Keratinocyte (primary cell): ENCODE results near the gene ACTR5. TPM values are rescaled to one million over a fixed set of nuclear protein-coding genes. Genes with fewer than 3 reads are reported as not detected.

Source experiments
- DNase-seq: peaks from one replicate; pipeline ENCODE4 v3.0.0-alpha.2; 2011; ENCODE audit warnings: low read depth, missing footprints, low spot score
- FAIRE-seq: peaks from 2 replicates; lab custom pipeline; 2011; peaks lifted over from hg19 to GRCh38; lab: Jason Lieb, UNC
- H2AFZ ChIP-seq: 2 replicates; pipeline ENCODE4 v1.6.0; 2012; ENCODE audit warnings: low read length, control low read depth, inconsistent platforms; ENCODE audit not compliant: control insufficient read depth
- H3K27ac ChIP-seq: 2 replicates; pipeline ENCODE4 v1.5.1; 2011; ENCODE audit warnings: low read length; ENCODE audit not compliant: control insufficient read depth, insufficient read depth
- H3K27me3 ChIP-seq: 3 replicates; pipeline ENCODE4 v1.6.0; 2011; ENCODE audit warnings: low read length; ENCODE audit not compliant: control insufficient read depth, insufficient read depth; ENCODE audit errors: extremely low read depth
- H3K36me3 ChIP-seq, 2 experiments: 2 replicates in 1 of 2; 3 replicates in 1 of 2; pipeline ENCODE4 v1.5.1; 2011; ENCODE audit warnings: low read length in 2 of 2, mild to moderate bottlenecking in 1 of 2; ENCODE audit not compliant: control insufficient read depth in 2 of 2, insufficient read depth in 2 of 2; ENCODE audit errors: extremely low read depth in 1 of 2
- H3K4me1 ChIP-seq: 3 replicates; pipeline ENCODE4 v1.5.1; 2011; ENCODE audit warnings: low read length; ENCODE audit not compliant: control insufficient read depth, insufficient read depth; ENCODE audit errors: extremely low read depth
- H3K4me2 ChIP-seq: 3 replicates; pipeline ENCODE4 v1.6.0; 2011; ENCODE audit warnings: low read depth, low read length; ENCODE audit not compliant: control insufficient read depth, insufficient read depth; ENCODE audit errors: extremely low read depth
- H3K4me3 ChIP-seq, 3 experiments: fragments of 200-600 bp in 1 of 3; sonication (generic) in 1 of 3; 2 replicates in 2 of 3; 3 replicates in 1 of 3; pipeline ENCODE4 v1.5.1; 2011 to 2016; ENCODE audit warnings: low read length in 3 of 3, mild to moderate bottlenecking in 3 of 3, control low read depth in 2 of 3, inconsistent platforms in 1 of 3, low read depth in 1 of 3, mixed read lengths in 1 of 3, mixed run types in 1 of 3, moderate library complexity in 1 of 3; ENCODE audit not compliant: control insufficient read depth in 2 of 3, insufficient read depth in 2 of 3; ENCODE audit errors: extremely low read depth in 1 of 3
- H3K79me2 ChIP-seq: 2 replicates; pipeline ENCODE4 v1.6.0; 2012; ENCODE audit warnings: low read length; ENCODE audit not compliant: control insufficient read depth, insufficient read depth
- H3K9ac ChIP-seq: 3 replicates; pipeline ENCODE4 v1.6.0; 2011; ENCODE audit warnings: low read length; ENCODE audit not compliant: control insufficient read depth, insufficient read depth; ENCODE audit errors: extremely low read depth
- H3K9me1 ChIP-seq: 3 replicates; pipeline ENCODE4 v1.6.0; 2011; ENCODE audit warnings: low read length; ENCODE audit not compliant: control insufficient read depth, insufficient read depth; ENCODE audit errors: extremely low read depth
- H3K9me3 ChIP-seq: 2 replicates; pipeline ENCODE4 v1.5.1; 2012; ENCODE audit warnings: low read depth, low read length; ENCODE audit not compliant: control insufficient read depth
- H4K20me1 ChIP-seq: 3 replicates; pipeline ENCODE4 v1.6.0; 2011; ENCODE audit warnings: low read length; ENCODE audit not compliant: control insufficient read depth, insufficient read depth; ENCODE audit errors: extremely low read depth
- CTCF ChIP-seq, 3 experiments: IDR thresholded peaks in 1 of 3; conservative IDR thresholded peaks in 1 of 3; optimal IDR thresholded peaks in 1 of 3; 2 replicates in 2 of 3; 3 replicates in 1 of 3; pipeline versions ENCODE3 to v1.5.1; 2011; ENCODE audit warnings: low read length in 3 of 3, mild to moderate bottlenecking in 3 of 3, moderate library complexity in 2 of 3, control low read depth in 1 of 3, inconsistent platforms in 1 of 3; ENCODE audit not compliant: insufficient read depth in 2 of 3; ENCODE audit errors: extremely low read depth in 1 of 3
- EZH2 ChIP-seq: IDR thresholded peaks from one replicate; pipeline ENCODE4 v1.6.1; 2012; ENCODE audit warnings: inconsistent platforms, mild to moderate bottlenecking, low read length, moderate library complexity
- dilution Hi-C: fragments of 300-500 bp; cut with MboI; formaldehyde crosslinking; loops from one replicate; pipeline ENCODE4 v1.7.0; 2020; ENCODE audit warnings: low sequenced_read_pairs; ENCODE audit not compliant: extremely low pct_ligation_motif_present
- polyA plus RNA-seq, 5 experiments: library from polyadenylated mRNA; depleted of rRNA in 3 of 5; stranded (reverse) in 3 of 5; stranded (forward) in 1 of 5; unstranded in 1 of 5; fragments of >200 nt; gene quantifications; 1 replicate in 1 of 5; 2 replicates in 3 of 5; 3 replicates in 1 of 5; pipeline versions ENCODE4 v1.2.1 to v1.2.3, GENCODE V29; 2011 to 2012; ENCODE audit warnings: missing spikeins in 2 of 5, low read depth in 1 of 5, low replicate concordance in 1 of 5

ACTR5 gene
- polyA plus RNA-seq, 1 donor (not counting 4 experiments of a cell fraction or from before 2014, with no cell fraction given) = 9.7 TPM

- H2AFZ ChIP-seq = no peak overlapping the region
- dilution Hi-C loops = no loop called here
- no peaks in the 10 kb centered on the region for H3K9me3 ChIP-seq
- no peak overlapping the region for H3K27ac ChIP-seq
- no peak overlapping the region for H3K9ac ChIP-seq
- H3K79me2 ChIP-seq = no peaks in the 10 kb centered on the region
- no peaks in the 10 kb centered on the region for H3K9me1 ChIP-seq
- H3K36me3 ChIP-seq = no peaks in the 10 kb centered on the region
- no peak overlapping the region for H3K4me2 ChIP-seq
- no peaks in the 10 kb centered on the region for H4K20me1 ChIP-seq
- DNase-seq (no peak), FAIRE-seq (no peak)
- no peak for TF ChIP-seq EZH2
- TF ChIP-seq CTCF (optimal IDR thresholded peaks at IDR 0.05 in 1 of 3, IDR thresholded peaks at IDR 0.05 in 1 of 3, conservative IDR thresholded peaks at IDR 0.05 in 1 of 3; ENCODE audit: extremely low read depth in 1 of 3, insufficient read depth in 2 of 3, low read length in 3 of 3) = no peak
- H3K27me3 ChIP-seq = no peaks in the 10 kb centered on the region
- no peak overlapping the region for H3K4me3 ChIP-seq
- H3K4me1 ChIP-seq = no peaks in the 10 kb centered on the region
Measured at GRCh38 chr20:38799203-38799602, 50.9 kb downstream of the ACTR5 start.

DNA sequence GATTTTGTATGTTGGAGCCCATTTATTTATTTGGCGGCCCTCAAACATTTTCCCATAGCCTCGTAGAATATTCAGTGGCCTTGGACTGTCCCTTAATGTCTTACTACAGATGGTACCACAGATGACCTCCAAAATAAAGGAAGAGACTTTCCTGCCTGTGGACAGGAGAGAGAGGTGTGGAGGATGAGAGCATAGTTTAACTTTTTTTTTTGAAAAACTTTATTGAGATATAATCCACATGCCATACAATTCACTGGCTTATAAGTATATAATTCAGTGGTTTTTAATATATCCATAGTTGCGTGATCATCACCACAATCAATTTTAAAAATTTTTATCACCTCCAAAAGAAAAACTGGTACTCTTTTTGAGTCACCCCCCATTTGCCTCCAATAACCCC lies 52.6 kb downstream of the ACTR5 start:
- TF ChIP-seq EZH2 = no peak
- TF ChIP-seq CTCF (optimal IDR thresholded peaks at IDR 0.05 in 1 of 3, IDR thresholded peaks at IDR 0.05 in 1 of 3, conservative IDR thresholded peaks at IDR 0.05 in 1 of 3; ENCODE audit: extremely low read depth in 1 of 3, insufficient read depth in 2 of 3, low read length in 3 of 3) = no peak
- dilution Hi-C loops = no loop called here
- no peak for DNase-seq
- Histone ChIP-seq H3K9me3 (no peaks in the 10 kb centered on the region), H3K9me1 (no peaks in the 10 kb centered on the region), H2AFZ (no peak overlapping the region), H3K27me3 (peaks cover 16% of the 10 kb centered on the region), H3K79me2 (no peaks in the 10 kb centered on the region), H3K4me3 (no peak overlapping the region), H3K9ac (no peak overlapping the region), H3K27ac (no peak overlapping the region), H3K36me3 (no peaks in the 10 kb centered on the region), H4K20me1 (no peaks in the 10 kb centered on the region), H3K4me2 (no peak overlapping the region), H3K4me1 (no peaks in the 10 kb centered on the region)
- no peak for FAIRE-seq
